ENCODE results near the gene CHD2.
A peak's percentile ranks its signal among the peaks of the same experiment; 100 is the strongest.

The CHD2 gene

GRCh38 chr15:92903631-92903965, 3.5 kb downstream of the CHD2 start:
- TF ChIP-seq, protein P1, sequence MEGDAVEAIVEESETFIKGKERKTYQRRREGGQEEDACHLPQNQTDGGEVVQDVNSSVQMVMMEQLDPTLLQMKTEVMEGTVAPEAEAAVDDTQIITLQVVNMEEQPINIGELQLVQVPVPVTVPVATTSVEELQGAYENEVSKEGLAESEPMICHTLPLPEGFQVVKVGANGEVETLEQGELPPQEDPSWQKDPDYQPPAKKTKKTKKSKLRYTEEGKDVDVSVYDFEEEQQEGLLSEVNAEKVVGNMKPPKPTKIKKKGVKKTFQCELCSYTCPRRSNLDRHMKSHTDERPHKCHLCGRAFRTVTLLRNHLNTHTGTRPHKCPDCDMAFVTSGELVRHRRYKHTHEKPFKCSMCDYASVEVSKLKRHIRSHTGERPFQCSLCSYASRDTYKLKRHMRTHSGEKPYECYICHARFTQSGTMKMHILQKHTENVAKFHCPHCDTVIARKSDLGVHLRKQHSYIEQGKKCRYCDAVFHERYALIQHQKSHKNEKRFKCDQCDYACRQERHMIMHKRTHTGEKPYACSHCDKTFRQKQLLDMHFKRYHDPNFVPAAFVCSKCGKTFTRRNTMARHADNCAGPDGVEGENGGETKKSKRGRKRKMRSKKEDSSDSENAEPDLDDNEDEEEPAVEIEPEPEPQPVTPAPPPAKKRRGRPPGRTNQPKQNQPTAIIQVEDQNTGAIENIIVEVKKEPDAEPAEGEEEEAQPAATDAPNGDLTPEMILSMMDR (conservative IDR thresholded peaks at IDR 0.05; ENCODE audit: low read depth) = no peak
- ChIA-PET CTCF (interaction anchor here (0.6 to 2.2 kb wide), 3 partner anchors 39 to 94 kb away, joined by 3 to 8 read pairs (median 3); no protein-coding TSS in a partner anchor), POLR2A (ENCODE audit: low non-redundant PET) (interaction anchor here (0.6 to 1.5 kb wide), 2 partner anchors 21 to 102 kb away, joined by 5 read pairs; no protein-coding TSS in a partner anchor)
- DNase-seq (ENCODE audit: low spot score) = no peak
- peak overlapping the region; percentile 87 for H3K27ac ChIP-seq

- peak; percentile 98 for DNase-seq (ENCODE audit: low spot score)
- peak overlapping the region; percentile 87 for H3K27ac ChIP-seq
- TF ChIP-seq, protein P1 (conservative IDR thresholded peaks at IDR 0.05; ENCODE audit: low read depth) = no peak
- ChIA-PET POLR2A (ENCODE audit: low non-redundant PET) (interaction anchor here (0.6 to 1.5 kb wide), 2 partner anchors 22 to 102 kb away, joined by 5 read pairs; no protein-coding TSS in a partner anchor), CTCF (interaction anchor here (2.2 kb wide), 1 partner anchor 95 kb away, joined by 8 read pairs; no protein-coding TSS in a partner anchor)
These were observed 4.0 kb downstream of the CHD2 start for GRCh38 chr15:92903966-92904721.

GRCh38 chr15:92904722-92905571, 4.8 kb downstream of the CHD2 start:
- ChIA-PET POLR2A (ENCODE audit: low non-redundant PET) (no interaction called here), CTCF (interaction anchor here (0.7 kb wide), 1 partner anchor 1949 kb away, joined by 3 read pairs; no protein-coding TSS in a partner anchor)
- TF ChIP-seq, protein P1 (conservative IDR thresholded peaks at IDR 0.05; ENCODE audit: low read depth) = no peak
- DNase-seq (ENCODE audit: low spot score) = no peak
- H3K27ac ChIP-seq = peak overlapping the region; percentile 87

- TF ChIP-seq, protein P1 (conservative IDR thresholded peaks at IDR 0.05; ENCODE audit: low read depth) = no peak
- H3K27ac ChIP-seq = no peak overlapping the region
- CTCF ChIA-PET = interaction anchor here (1.0 to 2.0 kb wide), 2 partner anchors 12 to 97 kb away, joined by 4 to 11 read pairs; no protein-coding TSS in a partner anchor
- POLR2A ChIA-PET (ENCODE audit: low non-redundant PET) = no interaction called here
- no peak for DNase-seq (ENCODE audit: low spot score)
These were observed 5.9 kb downstream of the CHD2 start for GRCh38 chr15:92906020-92906419.

DNA sequence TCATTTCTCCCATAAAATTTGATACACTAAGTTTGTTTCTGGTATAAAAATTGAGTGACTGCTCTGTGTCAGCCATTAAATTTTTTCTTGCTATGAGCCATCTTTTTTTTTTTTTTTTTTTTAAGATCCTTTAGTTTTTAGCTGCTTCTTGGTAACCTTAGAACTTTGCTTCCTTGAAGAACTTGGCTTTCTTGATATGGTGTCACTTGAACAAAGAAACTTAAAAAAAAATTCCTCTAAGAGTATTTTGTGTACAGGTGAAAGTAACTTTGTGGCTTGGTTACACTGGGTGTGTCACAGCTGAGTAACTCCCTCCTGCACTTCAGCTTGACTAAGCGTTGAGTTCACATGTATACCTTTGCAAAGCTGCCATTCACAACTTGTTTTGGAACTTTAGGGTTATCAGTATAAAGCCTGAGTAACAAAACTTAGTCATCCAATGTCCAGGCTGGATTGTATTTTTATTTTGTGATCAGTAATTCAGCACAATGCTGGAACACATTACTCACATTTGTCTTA, 6.5 kb downstream of the CHD2 start:
- peak; percentile 62 for DNase-seq (ENCODE audit: low spot score)
- no peak overlapping the region for H3K27ac ChIP-seq
- ChIA-PET POLR2A (ENCODE audit: low non-redundant PET) (interaction anchor here (3.0 kb wide), 1 partner anchor 98 kb away, joined by 9 read pairs; no protein-coding TSS in a partner anchor), CTCF (interaction anchor here (0.6 to 2.0 kb wide), 3 partner anchors 11 to 778 kb away, joined by 3 to 11 read pairs (median 4); no protein-coding TSS in a partner anchor)
- TF ChIP-seq, protein P1 (conservative IDR thresholded peaks at IDR 0.05; ENCODE audit: low read depth) = no peak

- no peak overlapping the region for H3K27ac ChIP-seq
- ChIA-PET CTCF (interaction anchor here (0.7 to 2.0 kb wide), 3 partner anchors 11 to 98 kb away, joined by 4 to 11 read pairs (median 5); no protein-coding TSS in a partner anchor), POLR2A (ENCODE audit: low non-redundant PET) (interaction anchor here (0.6 to 3.0 kb wide), 2 partner anchors 13 to 98 kb away, joined by 4 to 9 read pairs; no protein-coding TSS in a partner anchor)
- DNase-seq (ENCODE audit: low spot score) = no peak
- TF ChIP-seq, protein P1 (conservative IDR thresholded peaks at IDR 0.05; ENCODE audit: low read depth) = no peak
These were observed 7.1 kb downstream of the CHD2 start for GRCh38 chr15:92907229-92907628.

All from RWPE1 (cell line).